Measurements from ENCODE around the gene PEAR1.

PEAR1 gene

DNA sequence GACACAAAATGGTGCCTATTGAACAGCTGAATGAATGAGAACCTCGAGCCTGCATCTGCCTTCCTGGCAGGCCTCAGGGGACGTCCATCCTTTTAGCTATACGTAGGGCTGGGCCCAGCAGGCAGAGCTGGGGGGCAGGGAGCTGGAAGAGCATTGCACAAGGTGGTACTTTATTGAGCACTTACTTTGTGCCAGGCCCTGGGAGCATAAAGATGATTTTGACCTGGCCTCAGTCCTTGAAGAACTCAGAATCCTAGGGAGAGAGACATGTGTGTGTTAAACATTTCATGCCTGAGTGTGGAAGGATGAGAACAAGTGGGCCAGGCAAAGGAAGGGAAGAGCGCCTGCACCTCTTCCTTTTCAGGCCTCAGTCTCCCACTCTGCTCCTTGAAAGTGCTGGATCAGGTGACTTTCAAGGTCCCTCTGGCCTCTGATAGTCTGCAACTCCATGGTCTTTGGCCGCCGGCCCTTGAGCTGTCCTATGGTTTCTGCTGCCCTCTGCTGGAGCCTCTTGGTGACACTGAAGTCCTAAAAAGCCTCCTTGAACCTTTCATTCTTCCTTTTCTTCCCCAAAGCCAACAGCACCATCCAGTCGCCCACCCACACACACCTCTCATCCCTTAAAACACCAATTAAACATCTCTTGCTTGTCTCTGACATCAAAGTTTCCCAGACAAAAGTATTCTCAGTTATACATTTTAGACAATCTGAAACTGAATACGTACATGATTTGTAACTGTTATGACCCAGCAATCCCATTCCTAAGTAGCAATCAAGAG, 3.5 kb upstream of the PEAR1 start:
- no peak overlapping the region for H3K4me3 ChIP-seq (ENCODE audit: low read length)
- H3K36me3 ChIP-seq (ENCODE audit: control insufficient read depth, insufficient read depth, low read length), result no peaks in the 10 kb centered on the region
- peaks cover 10% of the 10 kb centered on the region for H3K27me3 ChIP-seq (ENCODE audit: control insufficient read depth, insufficient read depth, low read length)
- H3K9ac ChIP-seq (ENCODE audit: low read length), result no peak overlapping the region
- no peak overlapping the region for H3K27ac ChIP-seq (ENCODE audit: low read depth, low read length)
- no peaks in the 10 kb centered on the region for H3K4me1 ChIP-seq (ENCODE audit: control insufficient read depth, insufficient read depth, low read length)

- Histone ChIP-seq H3K36me3 (ENCODE audit: control insufficient read depth, insufficient read depth, low read length) (no peaks in the 10 kb centered on the region), H3K27ac (ENCODE audit: low read depth, low read length) (no peak overlapping the region), H3K9ac (ENCODE audit: low read length) (no peak overlapping the region), H3K4me3 (ENCODE audit: low read length) (peak overlapping the region; percentile 47), H3K4me1 (ENCODE audit: control insufficient read depth, insufficient read depth, low read length) (no peaks in the 10 kb centered on the region), H3K27me3 (ENCODE audit: control insufficient read depth, insufficient read depth, low read length) (peaks cover 10% of the 10 kb centered on the region)
Observed at GRCh38 chr1:156892190-156893047, 1.1 kb upstream of the PEAR1 start.

- H3K27me3 ChIP-seq (ENCODE audit: control insufficient read depth, insufficient read depth, low read length), result peaks cover 10% of the 10 kb centered on the region
- peak overlapping the region; percentile 53 for H3K4me3 ChIP-seq (ENCODE audit: low read length)
- H3K36me3 ChIP-seq (ENCODE audit: control insufficient read depth, insufficient read depth, low read length), result no peaks in the 10 kb centered on the region
- peak overlapping the region; percentile 56 for H3K27ac ChIP-seq (ENCODE audit: low read depth, low read length)
- no peaks in the 10 kb centered on the region for H3K4me1 ChIP-seq (ENCODE audit: control insufficient read depth, insufficient read depth, low read length)
- H3K9ac ChIP-seq (ENCODE audit: low read length), result no peak overlapping the region
Observed at GRCh38 chr1:156894001-156894400, 483 bp downstream of the PEAR1 start.

DNA sequence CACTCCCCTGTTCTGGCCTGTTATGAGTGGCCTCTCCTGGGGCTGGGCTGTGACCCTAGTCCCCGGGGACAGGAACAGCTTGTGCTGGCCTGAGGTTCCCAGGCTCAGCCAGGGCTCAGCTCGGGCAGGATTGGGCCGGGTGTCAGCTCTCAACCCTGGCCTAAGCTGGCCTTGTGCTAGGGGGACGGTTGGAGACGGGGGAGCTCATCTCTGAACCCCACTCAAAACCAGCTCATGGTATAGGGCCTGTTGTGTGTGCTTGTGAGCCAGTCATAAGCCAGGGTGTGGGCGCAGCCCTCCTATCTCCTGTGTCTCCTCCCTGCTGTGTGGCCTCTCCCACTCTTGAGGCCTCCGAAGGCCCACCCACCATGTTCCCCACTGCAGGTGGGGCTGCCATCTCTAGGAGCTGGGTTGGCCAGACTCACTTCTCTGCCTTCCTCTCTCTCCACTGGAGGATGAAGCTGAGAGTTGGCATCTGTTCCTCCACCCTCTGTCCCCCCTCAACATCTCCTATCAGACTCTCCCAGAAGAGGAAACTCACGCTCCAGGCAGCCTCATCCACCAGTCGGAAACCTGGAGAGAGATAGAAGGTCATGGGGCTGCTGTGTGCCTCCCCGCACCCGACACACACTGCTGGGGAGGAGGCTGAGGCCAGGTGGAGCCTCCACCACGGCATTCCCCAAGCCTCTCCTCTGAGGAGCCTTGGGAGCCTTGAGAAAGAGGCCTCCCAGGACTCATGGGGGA, 1.4 kb downstream of the PEAR1 start:
- no peaks in the 10 kb centered on the region for H3K36me3 ChIP-seq (ENCODE audit: control insufficient read depth, insufficient read depth, low read length)
- no peak overlapping the region for H3K4me3 ChIP-seq (ENCODE audit: low read length)
- no peaks in the 10 kb centered on the region for H3K4me1 ChIP-seq (ENCODE audit: control insufficient read depth, insufficient read depth, low read length)
- no peak overlapping the region for H3K9ac ChIP-seq (ENCODE audit: low read length)
- peak overlapping the region; percentile 5 for H3K27ac ChIP-seq (ENCODE audit: low read depth, low read length)
- peaks cover 12% of the 10 kb centered on the region for H3K27me3 ChIP-seq (ENCODE audit: control insufficient read depth, insufficient read depth, low read length)

GRCh38 chr1:156895455-156895812, 1.9 kb downstream of the PEAR1 start:
- Histone ChIP-seq H3K4me3 (ENCODE audit: low read length) (no peak overlapping the region), H3K9ac (ENCODE audit: low read length) (no peak overlapping the region), H3K27me3 (ENCODE audit: control insufficient read depth, insufficient read depth, low read length) (peaks cover 12% of the 10 kb centered on the region), H3K4me1 (ENCODE audit: control insufficient read depth, insufficient read depth, low read length) (no peaks in the 10 kb centered on the region), H3K36me3 (ENCODE audit: control insufficient read depth, insufficient read depth, low read length) (no peaks in the 10 kb centered on the region), H3K27ac (ENCODE audit: low read depth, low read length) (peak overlapping the region; percentile 5)

DNA sequence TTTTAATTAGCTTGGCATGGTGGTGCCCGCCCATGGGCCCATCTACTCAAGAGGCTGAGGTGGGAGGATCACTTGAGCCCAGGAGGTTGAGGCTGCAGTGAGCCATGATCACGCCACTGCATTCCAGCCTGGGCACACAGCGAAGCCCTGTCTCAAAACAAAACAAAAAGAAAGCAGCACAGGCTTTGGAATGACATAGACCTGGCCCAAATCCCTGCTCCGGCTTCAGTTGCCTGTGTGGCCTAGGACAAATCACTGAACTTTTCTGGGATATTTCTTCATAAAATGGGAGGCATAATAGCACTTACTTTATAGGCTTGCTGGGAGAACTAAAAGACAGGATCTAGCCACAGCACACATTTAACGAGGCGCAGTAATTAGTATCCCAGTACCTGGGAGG, 2.4 kb downstream of the PEAR1 start:
- Histone ChIP-seq H3K9ac (ENCODE audit: low read length) (no peak overlapping the region), H3K36me3 (ENCODE audit: control insufficient read depth, insufficient read depth, low read length) (no peaks in the 10 kb centered on the region), H3K4me3 (ENCODE audit: low read length) (no peak overlapping the region), H3K4me1 (ENCODE audit: control insufficient read depth, insufficient read depth, low read length) (no peaks in the 10 kb centered on the region), H3K27me3 (ENCODE audit: control insufficient read depth, insufficient read depth, low read length) (peaks cover 12% of the 10 kb centered on the region), H3K27ac (ENCODE audit: low read depth, low read length) (no peak overlapping the region)

DNA sequence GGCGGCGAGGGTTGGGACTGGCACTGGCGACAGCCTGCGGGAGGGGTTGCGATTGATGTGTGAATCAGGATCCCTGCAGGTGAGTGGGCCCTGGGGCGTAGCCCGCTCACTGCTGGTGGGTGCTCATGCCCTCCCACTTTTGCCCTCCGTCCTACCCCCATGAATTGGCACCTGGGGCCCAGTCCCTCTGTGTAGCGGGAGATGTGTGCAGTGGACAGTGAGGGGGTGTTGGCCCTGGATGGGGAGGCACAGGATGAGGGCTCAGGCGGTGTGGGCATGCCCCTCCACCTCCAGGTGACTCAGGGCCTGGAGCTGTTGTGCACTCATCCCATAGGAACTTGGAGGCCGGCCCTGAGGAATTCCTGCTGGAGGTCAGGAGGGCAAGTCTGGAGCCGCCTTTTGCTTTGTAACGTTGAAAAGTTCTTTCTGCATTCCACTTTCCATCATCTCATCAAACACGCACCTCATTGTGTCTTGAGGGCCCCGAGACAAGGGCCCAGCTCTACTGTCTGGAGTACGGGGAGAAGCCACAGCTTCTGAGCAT, 3.0 kb downstream of the PEAR1 start:
- no peak overlapping the region for H3K4me3 ChIP-seq (ENCODE audit: low read length)
- H3K4me1 ChIP-seq (ENCODE audit: control insufficient read depth, insufficient read depth, low read length), result no peaks in the 10 kb centered on the region
- H3K27ac ChIP-seq (ENCODE audit: low read depth, low read length), result no peak overlapping the region
- H3K9ac ChIP-seq (ENCODE audit: low read length), result no peak overlapping the region
- peaks cover 12% of the 10 kb centered on the region for H3K27me3 ChIP-seq (ENCODE audit: control insufficient read depth, insufficient read depth, low read length)
- no peaks in the 10 kb centered on the region for H3K36me3 ChIP-seq (ENCODE audit: control insufficient read depth, insufficient read depth, low read length)

DNA sequence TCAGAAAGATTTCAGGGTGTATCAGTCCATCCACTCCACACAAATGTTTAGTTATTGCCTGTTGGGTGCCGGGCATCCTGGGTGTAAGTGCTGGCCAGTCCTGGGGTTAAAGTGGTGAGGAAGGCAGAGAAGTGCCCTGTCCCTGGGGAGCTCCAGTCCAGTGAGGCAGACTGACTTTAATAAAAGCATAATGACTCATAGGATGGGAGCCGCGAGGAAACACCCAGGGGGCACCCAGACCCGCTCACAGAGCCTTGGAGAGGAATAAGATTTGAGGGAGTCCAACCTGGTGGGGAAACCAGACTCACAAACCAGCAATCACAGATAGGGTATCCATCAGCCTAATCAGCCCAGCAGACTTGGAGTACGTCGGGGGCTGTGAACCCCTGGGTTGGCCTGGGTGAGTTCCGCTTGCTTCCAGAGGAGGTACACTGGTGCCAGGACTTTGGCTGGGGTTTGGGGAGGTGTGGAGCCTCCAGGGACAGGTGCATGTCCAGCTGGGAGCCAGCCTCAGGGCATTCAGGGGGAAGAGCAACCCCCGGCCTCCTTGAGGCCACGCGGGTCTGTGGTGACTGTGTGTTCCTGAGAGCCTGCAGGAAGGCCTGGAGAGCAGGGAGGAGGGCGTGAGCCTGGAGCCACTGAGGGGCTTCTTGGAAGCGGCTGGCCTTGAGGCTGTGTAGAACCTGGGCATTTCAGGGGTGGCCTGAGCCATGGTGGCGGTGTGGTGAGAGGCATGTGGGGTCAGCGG, 3.7 kb downstream of the PEAR1 start:
- Histone ChIP-seq H3K9ac (ENCODE audit: low read length) (no peak overlapping the region), H3K36me3 (ENCODE audit: control insufficient read depth, insufficient read depth, low read length) (no peaks in the 10 kb centered on the region), H3K27ac (ENCODE audit: low read depth, low read length) (peak overlapping the region; percentile 17), H3K4me1 (ENCODE audit: control insufficient read depth, insufficient read depth, low read length) (no peaks in the 10 kb centered on the region), H3K4me3 (ENCODE audit: low read length) (no peak overlapping the region), H3K27me3 (ENCODE audit: control insufficient read depth, insufficient read depth, low read length) (peaks cover 10% of the 10 kb centered on the region)

DNA sequence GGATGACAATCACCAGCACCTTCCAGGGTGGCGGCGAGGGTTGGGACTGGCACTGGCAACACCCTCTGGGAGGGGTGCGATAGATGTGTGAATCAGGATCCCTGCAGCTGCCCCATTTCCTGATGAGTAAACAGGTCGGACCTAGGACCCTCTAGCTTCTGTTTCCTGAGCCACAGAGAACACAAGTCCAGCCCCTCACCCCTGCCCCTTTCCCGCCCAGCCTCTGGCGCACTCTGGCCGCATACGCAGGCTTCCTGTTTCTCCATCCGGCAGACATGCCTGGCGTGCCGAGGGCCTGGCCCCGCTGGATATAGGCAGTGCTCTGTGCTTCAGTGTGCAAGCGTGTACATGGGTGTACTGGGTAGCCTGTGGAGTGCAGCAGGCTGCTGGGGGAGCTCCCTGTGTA, 4.6 kb downstream of the PEAR1 start:
- H3K4me1 ChIP-seq (ENCODE audit: control insufficient read depth, insufficient read depth, low read length), result no peaks in the 10 kb centered on the region
- no peak overlapping the region for H3K27ac ChIP-seq (ENCODE audit: low read depth, low read length)
- peaks cover 9% of the 10 kb centered on the region for H3K27me3 ChIP-seq (ENCODE audit: control insufficient read depth, insufficient read depth, low read length)
- no peak overlapping the region for H3K9ac ChIP-seq (ENCODE audit: low read length)
- H3K36me3 ChIP-seq (ENCODE audit: control insufficient read depth, insufficient read depth, low read length), result no peaks in the 10 kb centered on the region
- no peak overlapping the region for H3K4me3 ChIP-seq (ENCODE audit: low read length)

DNA sequence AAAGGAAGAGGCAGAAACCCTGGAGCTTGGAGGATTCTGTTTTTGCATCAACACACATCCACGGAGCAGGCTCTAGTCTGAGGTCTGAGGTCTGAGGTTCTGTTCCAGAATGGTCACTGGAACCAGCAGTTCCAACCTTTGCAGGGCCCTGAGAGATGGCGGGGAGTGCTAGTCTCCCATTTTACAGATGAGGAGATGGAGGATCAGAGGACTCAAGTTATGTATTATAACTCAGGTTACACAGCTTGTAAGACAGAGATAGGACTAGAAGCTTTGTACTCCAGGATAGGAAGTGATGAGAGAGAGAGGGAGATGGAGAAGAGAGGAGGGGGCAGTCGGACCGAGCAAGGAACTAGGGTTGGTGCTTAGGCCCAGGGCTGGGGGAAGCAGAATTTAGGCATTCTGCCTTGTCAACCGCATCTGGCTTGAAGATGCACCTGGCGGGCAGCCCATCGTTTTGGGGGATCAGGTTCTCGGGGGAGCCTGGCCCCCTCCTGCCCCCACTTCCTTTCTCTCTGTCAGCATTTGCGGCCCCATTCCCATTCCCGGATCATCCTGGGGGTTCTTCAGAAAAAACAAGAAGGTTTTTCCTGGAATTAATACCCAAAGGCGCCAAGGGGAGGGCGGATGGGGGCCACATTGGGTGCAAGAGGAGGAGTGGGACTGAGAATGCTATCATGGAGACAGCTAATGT, 5.6 kb downstream of the PEAR1 start:
- Histone ChIP-seq H3K27me3 (ENCODE audit: control insufficient read depth, insufficient read depth, low read length) (peaks cover 4% of the 10 kb centered on the region), H3K4me3 (ENCODE audit: low read length) (no peak overlapping the region), H3K36me3 (ENCODE audit: control insufficient read depth, insufficient read depth, low read length) (no peaks in the 10 kb centered on the region), H3K4me1 (ENCODE audit: control insufficient read depth, insufficient read depth, low read length) (no peaks in the 10 kb centered on the region), H3K27ac (ENCODE audit: low read depth, low read length) (no peak overlapping the region), H3K9ac (ENCODE audit: low read length) (no peak overlapping the region)

GRCh38 chr1:156899956-156900718, 6.6 kb downstream of the PEAR1 start:
- no peaks in the 10 kb centered on the region for H3K4me1 ChIP-seq (ENCODE audit: control insufficient read depth, insufficient read depth, low read length)
- H3K36me3 ChIP-seq (ENCODE audit: control insufficient read depth, insufficient read depth, low read length), result no peaks in the 10 kb centered on the region
- H3K27me3 ChIP-seq (ENCODE audit: control insufficient read depth, insufficient read depth, low read length), result peaks cover 2% of the 10 kb centered on the region
- no peak overlapping the region for H3K4me3 ChIP-seq (ENCODE audit: low read length)
- H3K27ac ChIP-seq (ENCODE audit: low read depth, low read length), result no peak overlapping the region
- H3K9ac ChIP-seq (ENCODE audit: low read length), result no peak overlapping the region

All from rectal smooth muscle tissue (tissue), 1 donor.